Astrocyte (in vitro differentiated cells and primary cell): ENCODE results near the gene BMPER.

ENCODE experiments used
- CTCF ChIP-seq: IDR thresholded peaks from 2 replicates; pipeline ENCODE4 v1.5.1; 2011; ENCODE audit warnings: low read depth, mild to moderate bottlenecking, inconsistent platforms, low read length, moderate library complexity; ENCODE audit not compliant: insufficient read depth
- EZH2 ChIP-seq: IDR thresholded peaks from 2 replicates; pipeline ENCODE4 v1.6.1; 2012; ENCODE audit warnings: mild to moderate bottlenecking, low read length, inconsistent platforms; ENCODE audit not compliant: insufficient read depth

GRCh38 chr7:34077168-34077567 is 171.8 kb downstream of the BMPER start:
- TF ChIP-seq CTCF = no peak
- TF ChIP-seq EZH2 = no peak
